Measurements from ENCODE around the gene ACAA1. TPM values are rescaled to one million over a fixed set of nuclear protein-coding genes. Genes with fewer than 3 reads are reported as not detected.

The ACAA1 gene
- polyA plus RNA-seq, 1 donor: 96.2 TPM

Other genes starting within 250 kb of the ACAA1 start
- 73.7 TPM for gene VILL, start 146.3 kb downstream of the ACAA1 start, polyA plus RNA-seq
- 13.4 TPM for gene PLCD1, start 107.5 kb downstream of the ACAA1 start, polyA plus RNA-seq
- 1.2 TPM for gene DLEC1, start 97.9 kb downstream of the ACAA1 start, polyA plus RNA-seq
- 31.0 TPM for gene MYD88, start 1.5 kb upstream of the ACAA1 start, polyA plus RNA-seq
- 30.4 TPM for gene OXSR1, start 28.4 kb upstream of the ACAA1 start, polyA plus RNA-seq
- 0.34 TPM for gene SLC22A13, start 128.7 kb upstream of the ACAA1 start, polyA plus RNA-seq
- 0.13 TPM for gene SLC22A14, start 145.2 kb upstream of the ACAA1 start, polyA plus RNA-seq
- gene XYLB, start 209.7 kb upstream of the ACAA1 start, polyA plus RNA-seq: 30.1 TPM

Data from large intestine (tissue), 1 donor.